ENCODE data around the gene DUSP2.

The DUSP2 gene

DNA sequence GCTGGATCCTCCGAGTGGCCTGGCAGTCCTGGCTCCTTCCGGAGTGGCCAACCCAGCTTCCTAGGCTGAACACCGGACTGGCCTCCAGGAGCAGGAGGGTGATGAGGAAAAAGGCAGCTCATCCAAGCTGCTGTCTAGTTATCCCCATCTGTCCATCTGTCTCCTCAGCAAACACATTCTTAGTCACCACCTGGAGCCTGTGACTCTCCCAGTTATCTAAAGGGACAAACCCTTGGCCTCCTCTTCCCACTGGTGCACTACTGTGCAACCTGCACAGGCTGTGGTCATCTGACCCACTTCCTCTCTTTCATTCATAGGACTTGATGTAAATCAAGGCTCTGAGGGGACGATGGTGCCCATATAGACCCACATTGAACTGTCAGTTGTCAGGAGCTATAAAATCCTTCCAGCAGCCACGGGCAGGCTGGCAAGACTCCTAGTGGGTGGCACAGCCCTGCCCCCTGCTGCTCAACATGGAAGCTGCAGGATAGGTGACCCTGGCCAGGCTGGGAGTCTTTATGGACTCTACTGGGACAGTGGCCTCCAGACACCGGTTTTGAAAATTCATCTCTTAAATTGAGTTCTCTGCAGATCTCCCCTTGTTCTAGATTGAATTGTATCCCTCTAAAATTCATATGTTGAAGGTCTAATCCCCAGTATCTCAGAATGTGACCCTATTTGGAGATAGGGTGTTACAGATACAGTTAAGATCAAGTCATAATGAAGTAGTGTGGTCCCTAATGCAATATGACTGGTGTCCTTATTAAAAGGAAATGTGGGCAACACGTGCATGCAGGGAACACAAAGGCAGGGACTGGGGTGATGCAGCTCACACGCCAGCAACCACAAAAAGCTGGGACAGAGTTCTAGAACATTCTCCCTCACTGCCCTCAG is 29.3 kb upstream of the DUSP2 start:
- no peak overlapping the region for H3K27ac ChIP-seq (ENCODE audit: low read depth, low read length)
- H3K79me2 ChIP-seq (ENCODE audit: control insufficient read depth, insufficient read depth, low read length, poor library complexity), result no peaks in the 10 kb centered on the region
- no peak overlapping the region for H3K14ac ChIP-seq (ENCODE audit: low read length)
- no peaks in the 10 kb centered on the region for H3K36me3 ChIP-seq (ENCODE audit: control insufficient read depth in 1 of 2, insufficient read depth in 2 of 2, low read length in 2 of 2)
- no peak overlapping the region for H4K91ac ChIP-seq (ENCODE audit: low read depth, low read length)
- no peaks in the 10 kb centered on the region for H3K9me3 ChIP-seq (ENCODE audit: insufficient read depth, low read depth, low read length)
- no peak overlapping the region for H2BK12ac ChIP-seq (ENCODE audit: low read length)
- H3K4ac ChIP-seq (ENCODE audit: low read depth, low read length), result no peak overlapping the region
- no peak overlapping the region for H3K18ac ChIP-seq (ENCODE audit: low read length)
- H2BK5ac ChIP-seq (ENCODE audit: low read depth, low read length, poor library complexity), result no peak overlapping the region
- no peak overlapping the region for H3K23ac ChIP-seq (ENCODE audit: low read length)
- no peak overlapping the region for H3K4me2 ChIP-seq (ENCODE audit: low read length)
- H3K27me3 ChIP-seq (ENCODE audit: insufficient read depth, low read length), result no peaks in the 10 kb centered on the region
- H3K9ac ChIP-seq (ENCODE audit: low read length), result no peak overlapping the region
- no peak overlapping the region for H4K8ac ChIP-seq (ENCODE audit: low read depth, low read length)
- no peak overlapping the region for H3K4me3 ChIP-seq (ENCODE audit: low read depth, low read length)
- H2AK5ac ChIP-seq (ENCODE audit: low read length), result no peak overlapping the region
- no peaks in the 10 kb centered on the region for H3K79me1 ChIP-seq (ENCODE audit: low read length)
- no peak overlapping the region for H2BK120ac ChIP-seq (ENCODE audit: insufficient read depth, low read length, poor library complexity)
- WGBS (ENCODE audit: extremely low coverage, insufficient coverage, insufficient read length), result no CpG with 5 or more reads among the region's 8 CpGs
- H3K4me1 ChIP-seq (ENCODE audit: control insufficient read depth in 1 of 2, insufficient read depth in 2 of 2, low read length in 2 of 2), result no peaks in the 10 kb centered on the region
- DNase-seq, result peak; percentile 60 to 80
- no peak overlapping the region for H4K12ac ChIP-seq (ENCODE audit: low read depth, low read length)
- no peak overlapping the region for H2AFZ ChIP-seq (ENCODE audit: insufficient read depth, low read length, poor library complexity)

DNA sequence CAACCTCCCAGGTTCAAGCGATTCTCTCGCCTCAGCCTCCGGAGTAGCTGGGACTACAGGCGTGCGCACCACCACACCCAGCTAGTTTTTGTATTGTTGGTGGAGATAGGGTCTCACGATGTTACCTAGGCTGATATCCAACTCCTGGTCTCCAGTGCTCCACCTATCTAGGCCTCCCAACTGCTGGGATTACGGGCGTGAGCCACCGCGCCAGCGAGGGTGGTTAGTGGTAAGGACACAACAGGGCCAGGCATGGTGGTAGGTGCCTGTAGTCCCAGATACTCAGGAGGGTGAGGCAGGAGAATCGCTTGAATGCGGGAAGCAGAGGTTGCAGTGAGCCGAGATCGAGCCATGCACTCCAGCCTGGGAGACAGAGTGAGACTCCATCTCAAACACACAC is 26.6 kb upstream of the DUSP2 start:
- DNase-seq, result peak; percentile 34 to 61
- H3K9ac ChIP-seq (ENCODE audit: low read length), result no peak overlapping the region
- no peaks in the 10 kb centered on the region for H3K79me1 ChIP-seq (ENCODE audit: low read length)
- no peak overlapping the region for H3K23ac ChIP-seq (ENCODE audit: low read length)
- H2BK5ac ChIP-seq (ENCODE audit: low read depth, low read length, poor library complexity), result no peak overlapping the region
- H3K79me2 ChIP-seq (ENCODE audit: control insufficient read depth, insufficient read depth, low read length, poor library complexity), result no peaks in the 10 kb centered on the region
- H3K14ac ChIP-seq (ENCODE audit: low read length), result no peak overlapping the region
- WGBS (ENCODE audit: extremely low coverage, insufficient coverage, insufficient read length), result no CpG with 5 or more reads among the region's 15 CpGs
- H3K4me2 ChIP-seq (ENCODE audit: low read length), result no peak overlapping the region
- no peak overlapping the region for H4K12ac ChIP-seq (ENCODE audit: low read depth, low read length)
- H3K4me3 ChIP-seq (ENCODE audit: low read depth, low read length), result no peak overlapping the region
- H2BK120ac ChIP-seq (ENCODE audit: insufficient read depth, low read length, poor library complexity), result no peak overlapping the region
- H2AFZ ChIP-seq (ENCODE audit: insufficient read depth, low read length, poor library complexity), result no peak overlapping the region
- no peak overlapping the region for H4K8ac ChIP-seq (ENCODE audit: low read depth, low read length)
- no peak overlapping the region for H3K27ac ChIP-seq (ENCODE audit: low read depth, low read length)
- H2AK5ac ChIP-seq (ENCODE audit: low read length), result no peak overlapping the region
- H3K36me3 ChIP-seq (ENCODE audit: control insufficient read depth in 1 of 2, insufficient read depth in 2 of 2, low read length in 2 of 2), result no peaks in the 10 kb centered on the region
- no peak overlapping the region for H4K91ac ChIP-seq (ENCODE audit: low read depth, low read length)
- H2BK12ac ChIP-seq (ENCODE audit: low read length), result no peak overlapping the region
- no peak overlapping the region for H3K18ac ChIP-seq (ENCODE audit: low read length)
- no peaks in the 10 kb centered on the region for H3K9me3 ChIP-seq (ENCODE audit: insufficient read depth, low read depth, low read length)
- H3K4me1 ChIP-seq (ENCODE audit: control insufficient read depth in 1 of 2, insufficient read depth in 2 of 2, low read length in 2 of 2), result no peaks in the 10 kb centered on the region
- no peaks in the 10 kb centered on the region for H3K27me3 ChIP-seq (ENCODE audit: insufficient read depth, low read length)
- no peak overlapping the region for H3K4ac ChIP-seq (ENCODE audit: low read depth, low read length)

DNA sequence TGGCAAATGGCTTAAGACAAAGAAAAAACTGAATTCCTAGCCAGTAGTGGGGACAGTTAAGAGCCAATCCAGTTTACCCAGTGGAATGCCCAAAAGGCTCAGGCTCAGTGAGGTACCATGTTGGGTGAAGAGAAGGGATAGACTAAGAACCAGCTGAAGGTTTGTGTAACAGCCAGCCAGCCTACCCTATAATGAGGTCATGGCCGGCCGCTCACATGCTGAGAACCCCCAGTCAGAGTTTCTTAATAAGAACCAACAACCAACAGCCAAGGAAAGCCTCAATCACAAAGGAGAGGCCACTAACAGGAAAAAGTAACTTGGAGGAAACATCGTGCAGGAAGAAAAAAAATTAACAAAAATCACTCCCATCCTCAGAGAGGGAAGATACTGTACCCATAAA is 25.4 kb upstream of the DUSP2 start:
- Histone ChIP-seq H3K36me3 (ENCODE audit: control insufficient read depth in 1 of 2, insufficient read depth in 2 of 2, low read length in 2 of 2) (no peaks in the 10 kb centered on the region), H3K27ac (ENCODE audit: low read depth, low read length) (no peak overlapping the region), H3K4me3 (ENCODE audit: low read depth, low read length) (no peak overlapping the region), H2BK5ac (ENCODE audit: low read depth, low read length, poor library complexity) (no peak overlapping the region), H3K18ac (ENCODE audit: low read length) (no peak overlapping the region), H3K4me2 (ENCODE audit: low read length) (no peak overlapping the region), H3K9ac (ENCODE audit: low read length) (no peak overlapping the region), H2BK12ac (ENCODE audit: low read length) (no peak overlapping the region), H3K79me2 (ENCODE audit: control insufficient read depth, insufficient read depth, low read length, poor library complexity) (no peaks in the 10 kb centered on the region), H2AFZ (ENCODE audit: insufficient read depth, low read length, poor library complexity) (no peak overlapping the region), H3K4me1 (ENCODE audit: control insufficient read depth in 1 of 2, insufficient read depth in 2 of 2, low read length in 2 of 2) (no peaks in the 10 kb centered on the region), H3K23ac (ENCODE audit: low read length) (no peak overlapping the region), H2BK120ac (ENCODE audit: insufficient read depth, low read length, poor library complexity) (no peak overlapping the region), H3K79me1 (ENCODE audit: low read length) (no peaks in the 10 kb centered on the region), H2AK5ac (ENCODE audit: low read length) (no peak overlapping the region), H3K9me3 (ENCODE audit: insufficient read depth, low read depth, low read length) (no peaks in the 10 kb centered on the region), H3K27me3 (ENCODE audit: insufficient read depth, low read length) (no peaks in the 10 kb centered on the region), H4K8ac (ENCODE audit: low read depth, low read length) (no peak overlapping the region), H4K91ac (ENCODE audit: low read depth, low read length) (no peak overlapping the region), H3K4ac (ENCODE audit: low read depth, low read length) (no peak overlapping the region), H4K12ac (ENCODE audit: low read depth, low read length) (no peak overlapping the region), H3K14ac (ENCODE audit: low read length) (no peak overlapping the region)
- no peak for DNase-seq
- no CpG with 5 or more reads among the region's 3 CpGs for WGBS (ENCODE audit: extremely low coverage, insufficient coverage, insufficient read length)

DNA sequence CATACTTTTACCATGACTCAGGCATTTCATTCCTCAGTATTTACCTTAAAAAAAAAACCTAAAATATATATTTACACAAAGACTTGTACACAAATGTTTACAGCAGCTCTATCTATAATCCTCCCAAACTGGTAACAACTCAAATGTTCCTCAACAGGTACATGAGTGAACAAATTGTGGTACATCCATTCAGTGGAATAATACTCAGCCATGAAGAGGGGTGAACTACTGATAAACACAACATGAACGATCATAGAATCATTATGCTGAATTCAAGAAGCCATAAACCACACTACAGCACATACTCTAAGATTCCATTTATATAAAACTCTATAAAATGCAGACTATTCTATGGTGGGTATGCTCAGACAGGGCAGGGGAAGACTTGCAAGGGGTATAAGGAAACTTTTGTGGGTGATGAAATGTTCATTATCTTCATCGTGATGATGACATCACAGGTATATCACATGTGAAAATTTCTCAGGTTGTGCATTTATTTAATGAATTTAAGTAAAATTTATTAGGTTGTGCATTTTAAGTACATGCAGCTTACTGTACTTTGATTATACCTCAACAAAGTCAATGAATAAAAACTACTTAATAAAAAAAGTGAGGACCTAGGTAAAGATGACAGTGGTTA is 24.7 kb upstream of the DUSP2 start:
- Histone ChIP-seq H3K4me2 (ENCODE audit: low read length) (no peak overlapping the region), H3K79me2 (ENCODE audit: control insufficient read depth, insufficient read depth, low read length, poor library complexity) (no peaks in the 10 kb centered on the region), H2BK5ac (ENCODE audit: low read depth, low read length, poor library complexity) (no peak overlapping the region), H3K9me3 (ENCODE audit: insufficient read depth, low read depth, low read length) (no peaks in the 10 kb centered on the region), H3K9ac (ENCODE audit: low read length) (no peak overlapping the region), H3K27ac (ENCODE audit: low read depth, low read length) (no peak overlapping the region), H4K91ac (ENCODE audit: low read depth, low read length) (no peak overlapping the region), H2BK120ac (ENCODE audit: insufficient read depth, low read length, poor library complexity) (no peak overlapping the region), H3K36me3 (ENCODE audit: control insufficient read depth in 1 of 2, insufficient read depth in 2 of 2, low read length in 2 of 2) (no peaks in the 10 kb centered on the region), H3K79me1 (ENCODE audit: low read length) (no peaks in the 10 kb centered on the region), H3K4me1 (ENCODE audit: control insufficient read depth in 1 of 2, insufficient read depth in 2 of 2, low read length in 2 of 2) (no peaks in the 10 kb centered on the region), H3K4ac (ENCODE audit: low read depth, low read length) (no peak overlapping the region), H3K4me3 (ENCODE audit: low read depth, low read length) (no peak overlapping the region), H3K23ac (ENCODE audit: low read length) (no peak overlapping the region), H4K8ac (ENCODE audit: low read depth, low read length) (no peak overlapping the region), H4K12ac (ENCODE audit: low read depth, low read length) (no peak overlapping the region), H2AFZ (ENCODE audit: insufficient read depth, low read length, poor library complexity) (no peak overlapping the region), H2AK5ac (ENCODE audit: low read length) (no peak overlapping the region), H3K14ac (ENCODE audit: low read length) (no peak overlapping the region), H2BK12ac (ENCODE audit: low read length) (no peak overlapping the region), H3K27me3 (ENCODE audit: insufficient read depth, low read length) (no peaks in the 10 kb centered on the region), H3K18ac (ENCODE audit: low read length) (no peak overlapping the region)
- WGBS (ENCODE audit: extremely low coverage, insufficient coverage, insufficient read length), result no CpG with 5 or more reads among the region's 2 CpGs
- DNase-seq, result no peak
